ENCODE measurements around the gene STK16. TPM values are rescaled to one million over a fixed set of nuclear protein-coding genes. Genes with fewer than 3 reads are reported as not detected.

STK16 gene
- total RNA-seq, 1 donor from 2014 or later, result 31.0 TPM

- ChIA-PET CTCF (interaction anchor here (1.9 to 3.9 kb wide), 2 partner anchors 8 to 48 kb away, joined by 13 to 27 read pairs; partner anchors contain the start of gene TUBA4A), POLR2A (interaction anchor here (1.4 to 12.0 kb wide), 9 partner anchors 8 to 70 kb away, joined by 3 to 287 read pairs (median 30); partner anchors contain the start of genes ABCB6, ANKZF1, ATG9A and CNPPD1)
- DNase-seq, result no peak
- no peaks in the 10 kb centered on the region for H3K27me3 Mint-ChIP-seq
- peak overlapping the region; percentile 98 for H3K27ac Mint-ChIP-seq
- H3K9me3 Mint-ChIP-seq, result no peaks in the 10 kb centered on the region
- H3K4me3 Mint-ChIP-seq, result peak overlapping the region; percentile 50
- no peak for TF ChIP-seq CTCF (IDR thresholded peaks at IDR 0.05)
- no peak for ATAC-seq (ENCODE audit: low read depth)
- H3K36me3 Mint-ChIP-seq (ENCODE audit: low read depth), result peaks cover 40% of the 10 kb centered on the region
- intact Hi-C loops (cut with micrococcal nuclease), result no loop called here
- H3K4me1 Mint-ChIP-seq, result peaks cover 69% of the 10 kb centered on the region
These were observed 1.3 kb downstream of the STK16 start for GRCh38 chr2:219246559-219246958.

GRCh38 chr2:219247678-219248642, 2.7 kb downstream of the STK16 start:
- intact Hi-C loops (cut with micrococcal nuclease), result no loop called here
- DNase-seq (no peak), ATAC-seq (ENCODE audit: low read depth) (peak; percentile 30)
- Mint-ChIP-seq H3K27ac (peak overlapping the region; percentile 98), H3K36me3 (ENCODE audit: low read depth) (peaks cover 50% of the 10 kb centered on the region), H3K4me3 (peak overlapping the region; percentile 70), H3K27me3 (no peaks in the 10 kb centered on the region), H3K9me3 (no peaks in the 10 kb centered on the region), H3K4me1 (peaks cover 83% of the 10 kb centered on the region)
- POLR2A ChIA-PET, result interaction anchor here (0.5 to 12.0 kb wide), 16 partner anchors 10 to 950 kb away, joined by 3 to 287 read pairs (median 10); partner anchors contain the start of genes ABCB6, ANKZF1, ATG9A and CNPPD1
- CTCF ChIA-PET, result interaction anchor here (0.7 to 5.2 kb wide), 4 partner anchors 27 to 88 kb away, joined by 3 to 35 read pairs (median 17); partner anchors contain the start of gene DNAJB2
- no peak for TF ChIP-seq CTCF (IDR thresholded peaks at IDR 0.05)

- Mint-ChIP-seq H3K9me3 (no peaks in the 10 kb centered on the region), H3K4me3 (peak overlapping the region; percentile 82), H3K27me3 (no peaks in the 10 kb centered on the region), H3K4me1 (peaks cover 78% of the 10 kb centered on the region), H3K36me3 (ENCODE audit: low read depth) (peaks cover 55% of the 10 kb centered on the region), H3K27ac (peak overlapping the region; percentile 98)
- CTCF ChIA-PET, result interaction anchor here (1.1 to 5.2 kb wide), 5 partner anchors 17 to 89 kb away, joined by 3 to 35 read pairs (median 4); partner anchors contain the start of genes ANKZF1, ATG9A and DNAJB2
- no peak for TF ChIP-seq CTCF (IDR thresholded peaks at IDR 0.05)
- POLR2A ChIA-PET, result interaction anchor here (0.6 to 12.0 kb wide), 20 partner anchors 8 to 370 kb away, joined by 3 to 287 read pairs (median 4); partner anchors contain the start of genes ABCB6, ANKZF1, ATG9A and CNPPD1
- no peak for DNase-seq
- intact Hi-C loops (cut with micrococcal nuclease), result loop anchor here (1.0 kb wide), 2 partner anchors 20 to 30 kb away; partner anchors contain the start of genes ANKZF1, ATG9A and DNAJB2
- ATAC-seq (ENCODE audit: low read depth), result no peak
These were observed 3.5 kb downstream of the STK16 start for GRCh38 chr2:219248845-219249202.

- ChIA-PET CTCF (interaction anchor here (1.1 to 5.2 kb wide), 5 partner anchors 18 to 90 kb away, joined by 3 to 35 read pairs (median 4); partner anchors contain the start of genes ANKZF1, ATG9A and DNAJB2), POLR2A (interaction anchor here (0.6 to 12.0 kb wide), 22 partner anchors 8 to 370 kb away, joined by 3 to 287 read pairs (median 4); partner anchors contain the start of genes ABCB6, ANKZF1, ATG9A and CNPPD1)
- Mint-ChIP-seq H3K4me3 (peak overlapping the region; percentile 82), H3K36me3 (ENCODE audit: low read depth) (peaks cover 55% of the 10 kb centered on the region), H3K27me3 (no peaks in the 10 kb centered on the region), H3K4me1 (peaks cover 76% of the 10 kb centered on the region), H3K27ac (peak overlapping the region; percentile 98), H3K9me3 (no peaks in the 10 kb centered on the region)
- ATAC-seq (ENCODE audit: low read depth), result peak; percentile 29
- TF ChIP-seq CTCF (IDR thresholded peaks at IDR 0.05), result no peak
- intact Hi-C loops (cut with micrococcal nuclease), result loop anchor here (1.0 kb wide), 2 partner anchors 20 to 30 kb away; partner anchors contain the start of genes ANKZF1, ATG9A and DNAJB2
- DNase-seq, result peak; percentile 45
These were observed 4.1 kb downstream of the STK16 start for GRCh38 chr2:219249203-219249980.
